PFSK-1 (cell line): Measurements from ENCODE around the gene CFAP251.

Experiments
- FOXP2 ChIP-seq: optimal IDR thresholded peaks from 2 replicates; pipeline ENCODE3; 2011; ENCODE audit warnings: borderline replicate concordance, control low read depth, inconsistent platforms; ENCODE audit not compliant: insufficient read depth; ENCODE audit errors: extremely low read length, extremely low read depth
- POLR2AphosphoS5 ChIP-seq: IDR thresholded peaks from 2 replicates; pipeline ENCODE4 v1.6.1; 2012; ENCODE audit warnings: low read depth, mild to moderate bottlenecking, control low read depth, low read length, moderate library complexity
- SIN3A ChIP-seq: IDR thresholded peaks from 2 replicates; pipeline ENCODE4 v1.6.1; 2012; ENCODE audit warnings: mild to moderate bottlenecking, low read length, moderate library complexity, borderline replicate concordance; ENCODE audit not compliant: insufficient read depth
- TAF1 ChIP-seq: IDR thresholded peaks from 2 replicates; pipeline ENCODE4 v1.6.1; 2012; ENCODE audit warnings: low read length, control low read depth, borderline replicate concordance; ENCODE audit not compliant: insufficient read depth
- TF ChIP-seq, protein P1 (sequence below), 2 experiments: IDR thresholded peaks; 2 replicates each; pipeline versions ENCODE4 v1.6.1 to v1.8.0; 2011 to 2012; ENCODE audit warnings: low read depth in 2 of 2, low read length in 2 of 2, control low read depth in 1 of 2, inconsistent platforms in 1 of 2, mild to moderate bottlenecking in 1 of 2, moderate library complexity in 1 of 2; ENCODE audit not compliant: insufficient read depth in 1 of 2

DNA sequence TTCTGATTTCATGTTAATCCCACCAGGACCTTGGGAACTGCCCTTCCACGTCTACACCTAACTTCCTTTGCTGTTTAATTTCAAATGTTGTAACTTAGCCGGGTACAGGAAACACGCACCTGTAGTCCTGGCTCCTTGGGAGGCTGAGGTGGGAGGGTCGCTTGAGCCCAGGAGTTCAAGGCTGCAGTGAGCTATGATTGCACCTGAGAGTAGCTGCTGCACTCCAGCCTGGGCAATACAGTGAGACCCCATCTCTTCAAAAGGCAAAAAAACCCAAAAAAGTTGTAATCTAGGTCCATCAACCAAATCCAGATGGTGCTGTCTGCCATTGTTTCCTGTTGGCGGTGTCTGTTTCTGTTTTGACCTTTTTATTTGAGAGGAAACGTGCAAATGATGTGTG, 117.8 kb downstream of the CFAP251 start:
- TF ChIP-seq, protein P1, sequence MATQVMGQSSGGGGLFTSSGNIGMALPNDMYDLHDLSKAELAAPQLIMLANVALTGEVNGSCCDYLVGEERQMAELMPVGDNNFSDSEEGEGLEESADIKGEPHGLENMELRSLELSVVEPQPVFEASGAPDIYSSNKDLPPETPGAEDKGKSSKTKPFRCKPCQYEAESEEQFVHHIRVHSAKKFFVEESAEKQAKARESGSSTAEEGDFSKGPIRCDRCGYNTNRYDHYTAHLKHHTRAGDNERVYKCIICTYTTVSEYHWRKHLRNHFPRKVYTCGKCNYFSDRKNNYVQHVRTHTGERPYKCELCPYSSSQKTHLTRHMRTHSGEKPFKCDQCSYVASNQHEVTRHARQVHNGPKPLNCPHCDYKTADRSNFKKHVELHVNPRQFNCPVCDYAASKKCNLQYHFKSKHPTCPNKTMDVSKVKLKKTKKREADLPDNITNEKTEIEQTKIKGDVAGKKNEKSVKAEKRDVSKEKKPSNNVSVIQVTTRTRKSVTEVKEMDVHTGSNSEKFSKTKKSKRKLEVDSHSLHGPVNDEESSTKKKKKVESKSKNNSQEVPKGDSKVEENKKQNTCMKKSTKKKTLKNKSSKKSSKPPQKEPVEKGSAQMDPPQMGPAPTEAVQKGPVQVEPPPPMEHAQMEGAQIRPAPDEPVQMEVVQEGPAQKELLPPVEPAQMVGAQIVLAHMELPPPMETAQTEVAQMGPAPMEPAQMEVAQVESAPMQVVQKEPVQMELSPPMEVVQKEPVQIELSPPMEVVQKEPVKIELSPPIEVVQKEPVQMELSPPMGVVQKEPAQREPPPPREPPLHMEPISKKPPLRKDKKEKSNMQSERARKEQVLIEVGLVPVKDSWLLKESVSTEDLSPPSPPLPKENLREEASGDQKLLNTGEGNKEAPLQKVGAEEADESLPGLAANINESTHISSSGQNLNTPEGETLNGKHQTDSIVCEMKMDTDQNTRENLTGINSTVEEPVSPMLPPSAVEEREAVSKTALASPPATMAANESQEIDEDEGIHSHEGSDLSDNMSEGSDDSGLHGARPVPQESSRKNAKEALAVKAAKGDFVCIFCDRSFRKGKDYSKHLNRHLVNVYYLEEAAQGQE (IDR thresholded peaks at IDR 0.05; ENCODE audit: insufficient read depth in 1 of 2, low read depth in 2 of 2, low read length in 2 of 2) = no peak
- TF ChIP-seq POLR2AphosphoS5 (no peak), TAF1 (no peak), SIN3A (no peak), FOXP2 (no peak)
